ENCODE data around the gene TSSC4.

The TSSC4 gene

DNA sequence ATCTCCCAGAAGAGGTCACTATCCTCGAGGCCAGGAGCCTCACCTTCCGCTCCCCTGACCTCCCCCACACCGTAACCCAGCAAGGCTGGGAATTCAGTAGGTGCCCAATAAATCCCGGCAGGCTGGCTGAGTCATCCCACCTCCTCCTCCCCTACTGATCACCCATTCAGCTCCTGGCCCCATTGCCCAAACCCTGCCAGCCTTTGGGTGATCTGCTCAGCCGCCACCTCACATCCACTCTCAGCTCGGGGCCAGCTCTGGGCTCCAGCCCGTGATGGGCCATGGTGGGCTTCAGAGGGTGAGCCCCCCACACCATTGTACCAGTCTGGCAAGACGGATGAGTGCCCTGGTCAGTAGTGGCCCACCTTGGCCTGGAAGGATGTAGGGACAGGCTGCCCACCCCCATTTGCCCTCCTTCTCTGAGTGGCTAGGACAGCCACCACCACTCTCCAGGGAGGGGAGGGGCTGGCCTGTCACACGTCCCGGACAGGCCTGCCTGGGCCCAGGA, 35.5 kb downstream of the TSSC4 start:
- CTCF ChIA-PET: interaction anchor here (0.6 to 2.9 kb wide), 2 partner anchors 16 to 345 kb away, joined by 3 to 16 read pairs; no protein-coding TSS in a partner anchor
- H3K4me3 ChIP-seq (ENCODE audit: low read depth, low read length): no peak overlapping the region
- DNase-seq (ENCODE audit: low read depth, low spot score): no peak
- TF ChIP-seq, protein P1, sequence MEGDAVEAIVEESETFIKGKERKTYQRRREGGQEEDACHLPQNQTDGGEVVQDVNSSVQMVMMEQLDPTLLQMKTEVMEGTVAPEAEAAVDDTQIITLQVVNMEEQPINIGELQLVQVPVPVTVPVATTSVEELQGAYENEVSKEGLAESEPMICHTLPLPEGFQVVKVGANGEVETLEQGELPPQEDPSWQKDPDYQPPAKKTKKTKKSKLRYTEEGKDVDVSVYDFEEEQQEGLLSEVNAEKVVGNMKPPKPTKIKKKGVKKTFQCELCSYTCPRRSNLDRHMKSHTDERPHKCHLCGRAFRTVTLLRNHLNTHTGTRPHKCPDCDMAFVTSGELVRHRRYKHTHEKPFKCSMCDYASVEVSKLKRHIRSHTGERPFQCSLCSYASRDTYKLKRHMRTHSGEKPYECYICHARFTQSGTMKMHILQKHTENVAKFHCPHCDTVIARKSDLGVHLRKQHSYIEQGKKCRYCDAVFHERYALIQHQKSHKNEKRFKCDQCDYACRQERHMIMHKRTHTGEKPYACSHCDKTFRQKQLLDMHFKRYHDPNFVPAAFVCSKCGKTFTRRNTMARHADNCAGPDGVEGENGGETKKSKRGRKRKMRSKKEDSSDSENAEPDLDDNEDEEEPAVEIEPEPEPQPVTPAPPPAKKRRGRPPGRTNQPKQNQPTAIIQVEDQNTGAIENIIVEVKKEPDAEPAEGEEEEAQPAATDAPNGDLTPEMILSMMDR (IDR thresholded peaks at IDR 0.05; ENCODE audit: insufficient read depth, low read length, missing control alignments): no peak
- POLR2A ChIA-PET: no interaction called here

- DNase-seq (ENCODE audit: low read depth, low spot score): no peak
- ChIA-PET POLR2A (no interaction called here), CTCF (interaction anchor here (0.6 to 2.9 kb wide), 2 partner anchors 16 to 345 kb away, joined by 3 to 16 read pairs; no protein-coding TSS in a partner anchor)
- TF ChIP-seq, protein P1 (IDR thresholded peaks at IDR 0.05; ENCODE audit: insufficient read depth, low read length, missing control alignments): no peak
- H3K4me3 ChIP-seq (ENCODE audit: low read depth, low read length): no peak overlapping the region
Observed at GRCh38 chr11:2436521-2437031, 36.0 kb downstream of the TSSC4 start.

DNA sequence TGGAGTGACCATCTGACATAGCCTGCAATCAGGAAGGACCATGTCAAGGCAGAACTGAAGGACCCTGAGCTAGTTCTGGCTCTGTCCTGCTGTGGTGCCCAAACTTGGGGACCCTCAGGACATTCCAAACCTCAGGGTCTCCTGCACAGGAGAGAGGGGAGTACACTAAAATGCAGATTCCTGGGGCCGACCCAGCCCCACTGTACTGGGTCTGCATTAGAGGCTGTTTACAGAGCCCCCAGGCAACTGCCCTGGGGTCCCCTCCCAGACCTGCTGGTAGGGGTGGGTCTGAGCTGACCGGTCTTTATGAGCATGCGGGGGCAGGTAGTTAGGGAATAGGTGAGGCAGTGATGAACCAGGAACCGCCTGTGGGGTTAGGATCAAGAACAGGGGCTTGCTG, 37.0 kb downstream of the TSSC4 start:
- ChIA-PET CTCF (interaction anchor here (1.5 to 2.9 kb wide), 2 partner anchors 10 to 17 kb away, joined by 5 to 16 read pairs; no protein-coding TSS in a partner anchor), POLR2A (no interaction called here)

GRCh38 chr11:2439820-2440219, 39.3 kb downstream of the TSSC4 start:
- TF ChIP-seq, protein P1 (IDR thresholded peaks at IDR 0.05; ENCODE audit: insufficient read depth, low read length, missing control alignments): no peak
- ChIA-PET POLR2A (no interaction called here), CTCF (interaction anchor here (0.8 kb wide), 1 partner anchor 92 kb away, joined by 3 read pairs; no protein-coding TSS in a partner anchor)
- H3K4me3 ChIP-seq (ENCODE audit: low read depth, low read length): no peak overlapping the region
- no peak for DNase-seq (ENCODE audit: low read depth, low spot score)

More for the DNA sequence above, 37.0 kb downstream of the TSSC4 start:
- no peak for DNase-seq (ENCODE audit: low read depth, low spot score)
- TF ChIP-seq, protein P1 (IDR thresholded peaks at IDR 0.05; ENCODE audit: insufficient read depth, low read length, missing control alignments): no peak
- H3K4me3 ChIP-seq (ENCODE audit: low read depth, low read length): no peak overlapping the region

- ChIA-PET CTCF (interaction anchor here (1.9 to 2.2 kb wide), 2 partner anchors 20 to 91 kb away, joined by 8 to 10 read pairs; no protein-coding TSS in a partner anchor), POLR2A (no interaction called here)
- TF ChIP-seq, protein P1 (IDR thresholded peaks at IDR 0.05; ENCODE audit: insufficient read depth, low read length, missing control alignments): no peak
- no peak overlapping the region for H3K4me3 ChIP-seq (ENCODE audit: low read depth, low read length)
- no peak for DNase-seq (ENCODE audit: low read depth, low spot score)
Observed at GRCh38 chr11:2440646-2441045, 40.1 kb downstream of the TSSC4 start.

GRCh38 chr11:2441171-2441570, 40.6 kb downstream of the TSSC4 start:
- POLR2A ChIA-PET: no interaction called here
- no peak overlapping the region for H3K4me3 ChIP-seq (ENCODE audit: low read depth, low read length)
- no peak for DNase-seq (ENCODE audit: low read depth, low spot score)
- TF ChIP-seq, protein P1 (IDR thresholded peaks at IDR 0.05; ENCODE audit: insufficient read depth, low read length, missing control alignments): no peak
- CTCF ChIA-PET: interaction anchor here (1.9 to 2.2 kb wide), 2 partner anchors 21 to 90 kb away, joined by 8 to 10 read pairs; no protein-coding TSS in a partner anchor
